Measurements from ENCODE around the gene SMCO2.

SMCO2 gene

DNA sequence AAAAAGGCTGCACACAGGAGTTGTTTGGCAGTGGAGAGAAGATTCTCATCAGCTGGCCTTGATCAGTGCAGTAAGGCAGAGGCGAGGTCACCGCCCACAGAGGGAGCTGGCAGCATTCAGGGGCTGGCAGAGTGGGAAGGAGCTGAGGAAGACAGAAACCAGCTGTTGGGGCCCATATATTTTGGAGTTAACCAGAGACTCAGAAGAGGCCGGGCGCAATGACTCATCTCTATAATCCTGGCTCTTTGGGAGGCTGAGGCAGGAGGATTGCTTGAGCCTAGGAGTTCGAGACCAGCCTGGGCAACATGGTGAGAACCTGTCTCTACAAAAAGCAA lies 17.7 kb downstream of the SMCO2 start:
- H3K4me3 ChIP-seq (ENCODE audit: low read length) = no peak overlapping the region
- no peak for TF ChIP-seq ZNF274 (IDR thresholded peaks at IDR 0.05; ENCODE audit: low read depth, low read length)

DNA sequence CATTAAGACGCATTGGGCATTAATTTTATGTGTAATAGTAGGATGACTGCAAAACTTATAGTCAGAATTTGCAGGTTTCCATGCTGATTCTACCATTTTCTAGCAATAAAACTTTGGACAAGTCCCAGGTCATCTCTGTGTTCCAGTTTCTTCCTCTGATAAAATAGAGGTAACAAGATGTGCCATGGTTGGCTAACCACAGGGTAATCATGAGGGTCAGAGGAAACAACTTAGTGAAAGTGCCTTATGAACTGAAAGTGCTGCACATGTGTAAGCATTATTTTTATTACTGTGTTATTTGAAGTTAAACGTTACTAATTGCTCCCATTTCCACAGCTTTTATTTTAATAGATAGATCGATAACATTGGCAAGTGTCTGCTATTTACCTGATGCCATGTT lies 21.1 kb downstream of the SMCO2 start:
- no peak for TF ChIP-seq ZNF274 (IDR thresholded peaks at IDR 0.05; ENCODE audit: low read depth, low read length)
- no peak overlapping the region for H3K4me3 ChIP-seq (ENCODE audit: low read length)

DNA sequence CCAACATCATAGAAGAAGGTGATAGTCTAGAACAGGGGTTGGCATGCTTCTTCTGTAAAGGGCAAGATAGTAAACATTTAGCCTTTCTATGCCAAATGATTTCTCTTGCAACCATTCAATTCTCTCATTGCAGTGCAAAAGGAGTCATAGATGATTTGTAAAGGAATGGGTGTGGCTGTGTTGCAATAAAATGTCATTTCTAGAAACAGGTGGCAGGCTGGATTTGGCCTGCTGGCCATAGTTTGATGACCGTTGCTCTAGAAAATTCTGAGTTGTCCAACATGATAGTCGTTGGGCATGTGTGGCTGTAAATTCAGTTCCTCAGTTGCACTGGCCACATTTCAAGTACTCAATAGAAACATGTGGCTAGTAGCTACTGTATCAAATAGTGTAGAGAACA lies 21.7 kb downstream of the SMCO2 start:
- no peak overlapping the region for H3K4me3 ChIP-seq (ENCODE audit: low read length)
- no peak for TF ChIP-seq ZNF274 (IDR thresholded peaks at IDR 0.05; ENCODE audit: low read depth, low read length)

DNA sequence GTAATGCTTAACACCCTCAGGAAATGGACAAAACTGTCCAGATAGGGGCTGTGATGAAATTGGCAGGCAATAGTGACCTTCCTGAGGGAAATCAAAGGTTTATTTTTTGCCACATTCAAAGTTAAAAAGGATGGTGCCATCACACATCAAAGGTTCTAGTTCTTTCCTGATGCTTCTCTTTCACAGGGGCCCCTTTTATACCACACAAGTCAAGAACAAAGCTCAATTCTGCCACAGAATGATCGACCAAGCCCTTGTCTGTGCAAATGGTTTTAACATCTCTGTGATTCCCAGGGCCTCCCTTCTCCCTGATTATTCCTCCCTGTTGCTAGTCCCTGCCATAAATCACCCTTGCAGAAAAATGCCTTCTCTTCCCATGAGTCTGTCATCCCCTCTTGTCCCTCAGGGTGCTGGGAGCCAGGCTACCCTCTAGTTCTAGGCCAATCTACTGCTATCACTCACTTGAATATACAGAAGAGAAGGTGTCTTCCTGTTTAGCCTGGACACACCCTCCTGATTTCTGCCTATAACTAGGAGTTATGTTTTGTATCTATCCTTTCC lies 22.7 kb downstream of the SMCO2 start:
- no peak overlapping the region for H3K4me3 ChIP-seq (ENCODE audit: low read length)
- TF ChIP-seq ZNF274 (IDR thresholded peaks at IDR 0.05; ENCODE audit: low read depth, low read length) = no peak

DNA sequence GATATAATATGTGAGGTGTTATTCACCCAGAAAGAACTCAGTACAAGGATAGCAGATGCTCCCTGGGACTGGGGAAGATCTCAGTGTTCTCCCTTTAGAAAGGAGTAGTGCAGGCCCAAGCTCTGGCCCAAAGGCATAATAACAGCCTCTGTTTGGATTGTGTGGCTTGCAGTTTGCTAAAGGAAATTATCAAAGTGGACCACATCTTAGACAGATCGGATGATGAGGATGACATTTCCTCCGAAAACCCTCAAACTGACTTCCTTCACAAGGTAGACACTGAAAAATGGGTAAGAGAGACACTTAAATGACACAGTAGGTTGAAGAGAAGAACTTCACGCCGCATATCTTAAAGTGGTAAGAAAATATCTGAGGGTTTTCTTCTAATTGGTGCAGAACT lies 26.1 kb downstream of the SMCO2 start:
- TF ChIP-seq ZNF274 (IDR thresholded peaks at IDR 0.05; ENCODE audit: low read depth, low read length) = no peak
- H3K4me3 ChIP-seq (ENCODE audit: low read length) = no peak overlapping the region

DNA sequence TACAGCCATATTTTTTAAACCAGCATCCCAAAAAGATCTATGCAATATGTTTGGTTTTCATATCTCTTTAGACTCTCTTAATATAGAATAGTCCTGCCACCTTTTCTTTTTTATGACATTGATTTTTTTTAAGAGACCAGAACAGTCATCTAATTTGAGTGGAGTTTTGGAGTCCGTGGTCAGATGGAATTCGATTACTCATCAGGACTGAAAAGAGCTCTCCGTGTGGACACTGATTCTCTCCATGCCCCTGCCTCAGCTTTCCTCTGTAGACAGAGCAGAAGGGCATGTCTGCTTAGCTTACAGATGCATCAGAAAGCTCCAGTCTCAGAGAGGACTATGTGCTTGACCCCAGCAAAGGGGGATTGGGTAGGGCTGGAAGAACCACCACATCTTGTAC lies 27.8 kb downstream of the SMCO2 start:
- TF ChIP-seq ZNF274 (IDR thresholded peaks at IDR 0.05; ENCODE audit: low read depth, low read length) = no peak
- H3K4me3 ChIP-seq (ENCODE audit: low read length) = no peak overlapping the region

DNA sequence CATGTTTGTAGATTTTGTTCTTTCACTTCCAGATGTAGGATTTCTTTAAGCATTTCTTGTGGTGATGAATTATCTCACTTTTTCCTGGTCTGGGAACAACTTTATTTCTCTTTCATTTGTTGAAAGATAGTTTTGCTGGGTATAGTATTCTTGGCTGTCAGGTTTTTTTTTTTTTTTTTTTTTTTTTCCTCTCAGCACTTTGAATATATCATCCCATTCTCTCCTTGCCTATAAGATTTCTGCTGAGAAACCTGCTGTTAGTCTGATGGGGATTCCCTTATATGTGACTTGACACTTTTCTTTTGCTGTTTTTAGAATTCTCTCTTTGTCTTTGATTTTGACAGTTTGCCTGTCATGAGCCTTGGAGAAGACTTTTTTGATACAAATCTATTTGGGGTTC lies 30.5 kb downstream of the SMCO2 start:
- H3K4me3 ChIP-seq (ENCODE audit: low read length) = no peak overlapping the region
- TF ChIP-seq ZNF274 (IDR thresholded peaks at IDR 0.05; ENCODE audit: low read depth, low read length) = no peak

DNA sequence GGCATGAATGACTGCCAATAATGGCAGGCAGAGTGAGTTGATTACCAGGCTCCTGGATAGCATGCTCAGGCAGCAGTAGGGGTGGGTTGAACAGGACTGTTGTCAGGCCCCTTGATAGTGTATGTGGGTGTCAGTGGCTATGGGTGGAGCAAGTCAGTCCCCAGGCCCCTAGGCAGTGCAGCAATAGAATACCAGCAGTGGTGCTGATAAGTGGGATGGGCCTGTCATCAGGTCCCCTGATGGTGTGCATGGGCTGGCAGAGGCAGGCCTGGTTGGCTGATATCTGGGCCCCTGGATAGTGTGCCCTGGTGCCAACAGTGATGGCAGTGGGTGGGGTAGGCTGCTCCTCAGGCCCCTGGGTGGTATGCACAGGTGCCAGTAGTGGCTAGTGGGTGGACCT lies 32.4 kb downstream of the SMCO2 start:
- TF ChIP-seq ZNF274 (IDR thresholded peaks at IDR 0.05; ENCODE audit: low read depth, low read length) = no peak
- H3K4me3 ChIP-seq (ENCODE audit: low read length) = no peak overlapping the region

DNA sequence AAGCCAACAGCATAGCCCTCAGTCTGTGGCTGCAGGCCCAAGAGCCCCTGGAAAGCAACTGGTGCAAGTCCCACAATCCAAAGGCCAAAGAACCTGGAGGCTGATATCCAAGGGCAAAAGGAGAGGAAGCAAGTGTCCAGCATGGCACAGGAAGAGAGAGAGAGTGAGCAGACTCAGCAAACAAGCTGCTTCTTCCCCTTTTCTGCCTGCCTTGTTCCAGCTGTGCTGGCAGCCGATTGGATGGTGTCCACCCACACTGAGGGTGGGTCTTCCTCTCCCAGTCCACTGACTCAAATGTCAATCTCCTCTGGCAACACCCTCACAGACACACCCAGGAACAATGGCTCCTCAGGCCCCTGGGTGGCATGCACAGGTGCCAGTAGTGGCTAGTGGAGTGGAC lies 33.5 kb downstream of the SMCO2 start:
- no peak for TF ChIP-seq ZNF274 (IDR thresholded peaks at IDR 0.05; ENCODE audit: low read depth, low read length)
- no peak overlapping the region for H3K4me3 ChIP-seq (ENCODE audit: low read length)

DNA sequence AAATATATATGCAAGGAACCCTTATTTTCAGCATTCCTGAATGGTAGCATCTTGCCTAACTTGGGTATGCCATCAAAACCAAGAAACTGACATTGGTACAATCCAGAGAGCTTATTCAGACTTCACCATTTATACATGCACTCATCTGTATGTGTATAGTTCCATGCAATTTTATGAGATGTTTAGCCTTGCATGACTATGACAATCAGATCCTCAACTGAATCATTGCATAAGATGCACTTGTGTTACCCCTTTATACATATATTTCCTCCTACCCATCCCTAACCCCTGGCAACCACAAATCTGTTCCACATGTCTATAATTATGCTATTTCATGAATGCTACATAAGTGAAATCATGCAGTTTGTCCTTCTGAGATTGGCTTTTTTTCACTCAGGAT lies 40.4 kb downstream of the SMCO2 start:
- H3K4me3 ChIP-seq (ENCODE audit: low read length) = no peak overlapping the region
- no peak for TF ChIP-seq ZNF274 (IDR thresholded peaks at IDR 0.05; ENCODE audit: low read depth, low read length)

DNA sequence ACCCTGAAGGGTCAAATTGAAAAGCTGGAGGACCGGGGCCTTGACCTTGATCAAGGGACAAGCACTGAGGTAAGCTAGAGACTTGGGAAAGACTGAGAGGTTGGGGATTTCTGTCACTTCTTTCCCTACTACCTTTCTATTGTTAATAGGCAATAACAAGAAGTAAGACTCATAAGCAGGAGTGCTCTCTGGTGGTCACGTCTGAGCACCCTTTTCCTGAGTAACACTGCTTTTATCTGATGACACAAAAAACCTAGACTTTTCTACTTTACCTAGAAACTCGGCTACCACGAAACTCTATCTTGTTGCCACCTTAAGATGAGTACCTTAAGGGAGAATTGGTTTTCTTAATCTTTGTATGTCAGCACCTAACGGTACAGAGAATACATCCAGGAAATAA lies 41.9 kb downstream of the SMCO2 start:
- no peak overlapping the region for H3K4me3 ChIP-seq (ENCODE audit: low read length)
- no peak for TF ChIP-seq ZNF274 (IDR thresholded peaks at IDR 0.05; ENCODE audit: low read depth, low read length)

DNA sequence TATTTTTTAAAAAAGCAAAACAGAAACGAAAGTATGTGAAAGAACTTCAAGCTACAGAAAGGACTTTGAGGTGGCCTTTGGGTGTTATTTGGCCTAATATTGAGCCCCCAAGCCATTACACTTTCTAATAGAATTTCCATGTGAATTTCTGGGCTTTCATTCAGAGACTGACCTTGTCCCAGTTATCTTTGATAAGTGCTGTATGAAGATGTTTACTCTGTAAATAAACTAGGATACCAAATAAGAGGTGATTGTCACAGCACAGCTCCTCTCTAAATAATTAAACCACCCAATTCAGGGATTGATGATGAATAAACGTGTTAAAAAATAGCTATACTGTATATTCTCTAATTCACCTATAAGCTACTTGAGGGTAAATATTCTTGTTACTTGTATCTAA lies 44.7 kb downstream of the SMCO2 start:
- no peak overlapping the region for H3K4me3 ChIP-seq (ENCODE audit: low read length)
- no peak for TF ChIP-seq ZNF274 (IDR thresholded peaks at IDR 0.05; ENCODE audit: low read depth, low read length)

DNA sequence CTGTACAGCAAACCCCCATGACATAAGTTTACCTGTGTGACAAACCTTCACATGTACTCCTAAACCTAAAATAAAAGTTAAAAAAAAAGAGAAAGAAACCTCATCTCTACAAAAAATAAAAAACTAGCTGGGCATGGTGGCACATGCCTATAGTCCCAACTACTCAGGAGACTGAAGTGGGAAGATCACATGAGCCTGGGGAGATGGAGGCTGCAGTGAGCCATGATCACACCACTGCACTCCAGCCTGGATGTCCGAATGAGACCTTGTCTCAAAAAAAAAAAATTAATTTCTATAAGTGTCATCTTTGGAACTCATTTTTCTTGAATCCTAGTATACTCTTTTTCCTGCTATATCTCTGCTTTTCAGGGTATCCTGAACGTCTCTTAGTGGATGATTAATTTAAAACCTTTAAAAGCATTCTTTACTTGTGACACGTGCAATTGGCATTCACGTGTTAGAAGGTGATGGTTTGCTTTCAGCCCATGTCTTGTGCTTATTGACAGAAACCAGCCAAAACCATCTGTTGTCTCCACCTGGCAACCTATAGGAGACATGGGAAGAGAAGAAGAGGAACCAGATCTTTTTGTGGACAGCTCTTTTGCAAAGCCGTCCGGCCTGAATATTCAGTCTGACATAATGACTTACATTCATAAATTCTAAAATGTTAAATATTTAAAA lies 46.9 kb downstream of the SMCO2 start:
- no peak for TF ChIP-seq ZNF274 (IDR thresholded peaks at IDR 0.05; ENCODE audit: low read depth, low read length)
- no peak overlapping the region for H3K4me3 ChIP-seq (ENCODE audit: low read length)

DNA sequence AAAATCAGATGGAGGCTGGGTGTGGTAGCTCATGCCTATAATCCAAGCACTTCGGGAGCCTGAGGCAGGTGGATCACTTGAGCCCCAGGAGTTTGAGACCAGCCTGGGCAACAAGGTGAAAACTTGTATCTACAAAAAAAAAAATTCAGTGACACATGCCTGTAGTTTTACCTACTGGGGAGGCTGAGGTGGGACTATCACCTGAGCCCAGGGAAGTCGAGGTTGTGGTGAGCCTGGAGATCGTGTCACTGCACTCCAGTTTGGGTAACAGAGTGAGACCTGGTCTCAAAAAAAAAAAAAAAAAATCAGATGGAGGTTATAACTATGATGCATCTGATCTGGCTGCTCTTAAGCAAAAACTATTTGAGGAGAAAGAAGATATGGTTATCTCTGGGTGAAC lies 50.9 kb downstream of the SMCO2 start:
- no peak overlapping the region for H3K4me3 ChIP-seq (ENCODE audit: low read length)
- TF ChIP-seq ZNF274 (IDR thresholded peaks at IDR 0.05; ENCODE audit: low read depth, low read length) = no peak

DNA sequence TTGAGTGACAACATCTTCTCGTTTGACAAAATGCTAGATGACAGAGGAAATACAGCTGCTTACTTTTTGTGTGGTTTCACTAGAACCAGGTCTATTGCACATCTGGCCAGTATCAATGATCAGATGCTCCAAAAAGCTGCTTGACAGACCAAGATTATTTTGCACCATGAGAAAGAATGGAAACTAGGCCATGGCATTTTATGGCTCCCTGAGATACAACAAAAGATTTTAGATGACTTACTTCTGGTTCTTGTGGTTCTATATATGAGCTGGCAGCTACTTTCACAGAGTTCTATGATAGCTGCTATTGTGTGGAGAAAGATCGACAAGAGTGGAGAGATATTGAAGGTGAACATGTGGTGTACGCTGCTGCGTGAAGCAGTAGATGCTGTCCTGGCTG lies 51.6 kb downstream of the SMCO2 start:
- no peak for TF ChIP-seq ZNF274 (IDR thresholded peaks at IDR 0.05; ENCODE audit: low read depth, low read length)
- no peak overlapping the region for H3K4me3 ChIP-seq (ENCODE audit: low read length)

DNA sequence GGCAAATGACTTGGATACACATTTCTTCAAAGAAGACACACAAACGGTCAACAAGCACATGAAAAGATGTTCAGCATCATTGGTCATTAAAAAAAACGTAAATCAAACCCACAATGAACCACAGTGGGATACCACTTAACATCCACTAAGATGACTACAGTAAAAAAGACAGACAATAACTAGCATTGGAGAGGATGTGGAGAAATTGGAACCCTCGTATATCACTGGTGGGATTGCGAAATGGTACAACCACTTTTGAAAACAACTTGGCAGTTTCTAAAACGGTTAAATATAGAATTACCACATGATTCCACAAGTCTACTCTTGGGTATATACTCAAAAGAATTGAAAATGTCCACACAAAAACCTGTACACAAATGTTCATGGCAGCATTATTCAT lies 52.2 kb downstream of the SMCO2 start:
- no peak overlapping the region for H3K4me3 ChIP-seq (ENCODE audit: low read length)
- TF ChIP-seq ZNF274 (IDR thresholded peaks at IDR 0.05; ENCODE audit: low read depth, low read length) = no peak
